Measurements from ENCODE around the gene ABCD3. TPM values are rescaled to one million over a fixed set of nuclear protein-coding genes. Genes with fewer than 3 reads are reported as not detected.
"Not testable (repeated sequence)": the region's sequence is repeated elsewhere in the genome, so short reads cannot be mapped to it uniquely, and the experiment has no call there.

Gene ABCD3
- total and polyA plus RNA-seq, 2 of the 13 experiments (the other 11 are each of a cell fraction or from before 2014, with no cell fraction given), result 27.5 to 166 TPM

DNA sequence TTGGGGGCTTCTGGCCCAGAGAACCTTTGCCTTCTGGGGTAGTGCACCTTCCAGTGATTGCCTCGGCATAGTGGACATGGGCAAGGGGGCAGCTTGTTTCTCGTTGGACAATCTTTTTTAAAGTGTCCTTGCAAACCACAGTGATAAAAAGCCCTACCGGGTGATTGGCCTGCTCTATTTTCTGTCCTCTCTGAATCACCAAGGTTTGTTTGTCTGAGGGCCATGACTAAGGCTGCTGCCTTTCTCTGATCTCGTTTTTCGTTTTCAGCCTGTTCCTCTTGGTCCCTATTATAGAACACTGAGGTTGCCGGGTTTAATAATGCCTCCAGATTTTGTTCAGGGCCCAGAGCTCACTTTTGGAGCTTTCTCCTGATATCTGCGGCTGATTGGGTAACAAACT lies 42.5 kb upstream of the ABCD3 start:
- Histone ChIP-seq H3K27ac (ENCODE audit: extremely low read length, insufficient read depth, low read length) (peak overlapping the region; percentile 40), H3K4me1 (ENCODE audit: insufficient read depth, low read length) (peaks cover 59% of the 10 kb centered on the region), H2AFZ (ENCODE audit: low read length) (peak overlapping the region; percentile 60), H3K4me2 (ENCODE audit: low read depth, low read length) (peak overlapping the region; percentile 32; the same call in 1 of the 2 replicates)
- BruUV-seq (replicated peaks); CTCF ChIA-PET (ENCODE audit: low intra/inter-chr PET ratio, low total read pairs); H3K36me3 ChIP-seq (replicated peaks in 1 of 2; ENCODE audit: control insufficient read depth in 1 of 2, insufficient read depth in 2 of 2, low read length in 2 of 2); in situ Hi-C loops (cut with HindIII; ENCODE audit: extremely low pct_ligation_motif_present, low pct_unique_long_range_greater_than_20kb); H3K4me3 ChIP-seq (replicated peaks in 1 of 3; ENCODE audit: insufficient read depth in 1 of 3, low read depth in 2 of 3, low read length in 3 of 3); H3K79me2 ChIP-seq (ENCODE audit: insufficient read depth, low read length); H4K20me1 ChIP-seq (ENCODE audit: insufficient read depth, low read length); ATAC-seq; H3K9ac ChIP-seq (ENCODE audit: insufficient read depth, low read depth, low read length); H3K27me3 ChIP-seq (ENCODE audit: control insufficient read depth in 1 of 2, insufficient read depth in 2 of 2, low read length in 2 of 2); FAIRE-seq; intact Hi-C loops (cut with micrococcal nuclease; ENCODE audit: unreplicated experiment); H3K9me3 ChIP-seq (ENCODE audit: low read length): not testable (repeated sequence)
- POLR2A ChIA-PET, result interaction anchor here (0.6 to 2.6 kb wide), 4 partner anchors 9 to 387 kb away, joined by 3 to 13 read pairs (median 6); no protein-coding TSS in a partner anchor
- DNase-seq (ENCODE audit: low spot score), result peak; percentile 50
- 15% methylated on average over 7 of the region's 7 CpGs for WGBS (ENCODE audit: low lambda C conversion rate)
- TF ChIP-seq CC2D1A (CRISPR knock-in tag; IDR thresholded peaks at IDR 0.05) (0 out of 2 replicates have a peak, but pooled peaks have one; percentile 14), HDAC1 (CRISPR knock-in tag; IDR thresholded peaks at IDR 0.05) (0 out of 2 replicates have a peak, but pooled peaks have one; percentile 24), SAP130 (CRISPR knock-in tag; IDR thresholded peaks at IDR 0.05; ENCODE audit: low read depth) (peak; percentile 44), KAT8 (CRISPR knock-in tag; IDR thresholded peaks at IDR 0.05) (0 out of 2 replicates have a peak, but pooled peaks have one; percentile 16), FOSL2 (CRISPR knock-in tag; IDR thresholded peaks at IDR 0.05) (peak; percentile 84)
- TF ChIP-seq, protein P1, sequence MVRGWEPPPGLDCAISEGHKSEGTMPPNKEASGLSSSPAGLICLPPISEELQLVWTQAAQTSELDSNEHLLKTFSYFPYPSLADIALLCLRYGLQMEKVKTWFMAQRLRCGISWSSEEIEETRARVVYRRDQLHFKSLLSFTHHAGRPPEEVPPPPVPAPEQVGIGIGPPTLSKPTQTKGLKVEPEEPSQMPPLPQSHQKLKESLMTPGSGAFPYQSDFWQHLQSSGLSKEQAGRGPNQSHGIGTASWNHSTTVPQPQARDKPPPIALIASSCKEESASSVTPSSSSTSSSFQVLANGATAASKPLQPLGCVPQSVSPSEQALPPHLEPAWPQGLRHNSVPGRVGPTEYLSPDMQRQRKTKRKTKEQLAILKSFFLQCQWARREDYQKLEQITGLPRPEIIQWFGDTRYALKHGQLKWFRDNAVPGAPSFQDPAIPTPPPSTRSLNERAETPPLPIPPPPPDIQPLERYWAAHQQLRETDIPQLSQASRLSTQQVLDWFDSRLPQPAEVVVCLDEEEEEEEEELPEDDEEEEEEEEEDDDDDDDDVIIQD (CRISPR knock-in tag; IDR thresholded peaks at IDR 0.05; ENCODE audit: low read depth), result peak; percentile 87
- TF ChIP-seq, protein P2, sequence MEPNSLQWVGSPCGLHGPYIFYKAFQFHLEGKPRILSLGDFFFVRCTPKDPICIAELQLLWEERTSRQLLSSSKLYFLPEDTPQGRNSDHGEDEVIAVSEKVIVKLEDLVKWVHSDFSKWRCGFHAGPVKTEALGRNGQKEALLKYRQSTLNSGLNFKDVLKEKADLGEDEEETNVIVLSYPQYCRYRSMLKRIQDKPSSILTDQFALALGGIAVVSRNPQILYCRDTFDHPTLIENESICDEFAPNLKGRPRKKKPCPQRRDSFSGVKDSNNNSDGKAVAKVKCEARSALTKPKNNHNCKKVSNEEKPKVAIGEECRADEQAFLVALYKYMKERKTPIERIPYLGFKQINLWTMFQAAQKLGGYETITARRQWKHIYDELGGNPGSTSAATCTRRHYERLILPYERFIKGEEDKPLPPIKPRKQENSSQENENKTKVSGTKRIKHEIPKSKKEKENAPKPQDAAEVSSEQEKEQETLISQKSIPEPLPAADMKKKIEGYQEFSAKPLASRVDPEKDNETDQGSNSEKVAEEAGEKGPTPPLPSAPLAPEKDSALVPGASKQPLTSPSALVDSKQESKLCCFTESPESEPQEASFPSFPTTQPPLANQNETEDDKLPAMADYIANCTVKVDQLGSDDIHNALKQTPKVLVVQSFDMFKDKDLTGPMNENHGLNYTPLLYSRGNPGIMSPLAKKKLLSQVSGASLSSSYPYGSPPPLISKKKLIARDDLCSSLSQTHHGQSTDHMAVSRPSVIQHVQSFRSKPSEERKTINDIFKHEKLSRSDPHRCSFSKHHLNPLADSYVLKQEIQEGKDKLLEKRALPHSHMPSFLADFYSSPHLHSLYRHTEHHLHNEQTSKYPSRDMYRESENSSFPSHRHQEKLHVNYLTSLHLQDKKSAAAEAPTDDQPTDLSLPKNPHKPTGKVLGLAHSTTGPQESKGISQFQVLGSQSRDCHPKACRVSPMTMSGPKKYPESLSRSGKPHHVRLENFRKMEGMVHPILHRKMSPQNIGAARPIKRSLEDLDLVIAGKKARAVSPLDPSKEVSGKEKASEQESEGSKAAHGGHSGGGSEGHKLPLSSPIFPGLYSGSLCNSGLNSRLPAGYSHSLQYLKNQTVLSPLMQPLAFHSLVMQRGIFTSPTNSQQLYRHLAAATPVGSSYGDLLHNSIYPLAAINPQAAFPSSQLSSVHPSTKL (CRISPR knock-in tag; IDR thresholded peaks at IDR 0.05), result 0 out of 2 replicates have a peak, but pooled peaks have one; percentile 32
- TF ChIP-seq, protein P3, sequence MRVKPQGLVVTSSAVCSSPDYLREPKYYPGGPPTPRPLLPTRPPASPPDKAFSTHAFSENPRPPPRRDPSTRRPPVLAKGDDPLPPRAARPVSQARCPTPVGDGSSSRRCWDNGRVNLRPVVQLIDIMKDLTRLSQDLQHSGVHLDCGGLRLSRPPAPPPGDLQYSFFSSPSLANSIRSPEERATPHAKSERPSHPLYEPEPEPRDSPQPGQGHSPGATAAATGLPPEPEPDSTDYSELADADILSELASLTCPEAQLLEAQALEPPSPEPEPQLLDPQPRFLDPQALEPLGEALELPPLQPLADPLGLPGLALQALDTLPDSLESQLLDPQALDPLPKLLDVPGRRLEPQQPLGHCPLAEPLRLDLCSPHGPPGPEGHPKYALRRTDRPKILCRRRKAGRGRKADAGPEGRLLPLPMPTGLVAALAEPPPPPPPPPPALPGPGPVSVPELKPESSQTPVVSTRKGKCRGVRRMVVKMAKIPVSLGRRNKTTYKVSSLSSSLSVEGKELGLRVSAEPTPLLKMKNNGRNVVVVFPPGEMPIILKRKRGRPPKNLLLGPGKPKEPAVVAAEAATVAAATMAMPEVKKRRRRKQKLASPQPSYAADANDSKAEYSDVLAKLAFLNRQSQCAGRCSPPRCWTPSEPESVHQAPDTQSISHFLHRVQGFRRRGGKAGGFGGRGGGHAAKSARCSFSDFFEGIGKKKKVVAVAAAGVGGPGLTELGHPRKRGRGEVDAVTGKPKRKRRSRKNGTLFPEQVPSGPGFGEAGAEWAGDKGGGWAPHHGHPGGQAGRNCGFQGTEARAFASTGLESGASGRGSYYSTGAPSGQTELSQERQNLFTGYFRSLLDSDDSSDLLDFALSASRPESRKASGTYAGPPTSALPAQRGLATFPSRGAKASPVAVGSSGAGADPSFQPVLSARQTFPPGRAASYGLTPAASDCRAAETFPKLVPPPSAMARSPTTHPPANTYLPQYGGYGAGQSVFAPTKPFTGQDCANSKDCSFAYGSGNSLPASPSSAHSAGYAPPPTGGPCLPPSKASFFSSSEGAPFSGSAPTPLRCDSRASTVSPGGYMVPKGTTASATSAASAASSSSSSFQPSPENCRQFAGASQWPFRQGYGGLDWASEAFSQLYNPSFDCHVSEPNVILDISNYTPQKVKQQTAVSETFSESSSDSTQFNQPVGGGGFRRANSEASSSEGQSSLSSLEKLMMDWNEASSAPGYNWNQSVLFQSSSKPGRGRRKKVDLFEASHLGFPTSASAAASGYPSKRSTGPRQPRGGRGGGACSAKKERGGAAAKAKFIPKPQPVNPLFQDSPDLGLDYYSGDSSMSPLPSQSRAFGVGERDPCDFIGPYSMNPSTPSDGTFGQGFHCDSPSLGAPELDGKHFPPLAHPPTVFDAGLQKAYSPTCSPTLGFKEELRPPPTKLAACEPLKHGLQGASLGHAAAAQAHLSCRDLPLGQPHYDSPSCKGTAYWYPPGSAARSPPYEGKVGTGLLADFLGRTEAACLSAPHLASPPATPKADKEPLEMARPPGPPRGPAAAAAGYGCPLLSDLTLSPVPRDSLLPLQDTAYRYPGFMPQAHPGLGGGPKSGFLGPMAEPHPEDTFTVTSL (CRISPR knock-in tag; IDR thresholded peaks at IDR 0.05; ENCODE audit: borderline replicate concordance), result peak; percentile 41; the same call in 1 of the 2 replicates
- TF ChIP-seq, protein P4, sequence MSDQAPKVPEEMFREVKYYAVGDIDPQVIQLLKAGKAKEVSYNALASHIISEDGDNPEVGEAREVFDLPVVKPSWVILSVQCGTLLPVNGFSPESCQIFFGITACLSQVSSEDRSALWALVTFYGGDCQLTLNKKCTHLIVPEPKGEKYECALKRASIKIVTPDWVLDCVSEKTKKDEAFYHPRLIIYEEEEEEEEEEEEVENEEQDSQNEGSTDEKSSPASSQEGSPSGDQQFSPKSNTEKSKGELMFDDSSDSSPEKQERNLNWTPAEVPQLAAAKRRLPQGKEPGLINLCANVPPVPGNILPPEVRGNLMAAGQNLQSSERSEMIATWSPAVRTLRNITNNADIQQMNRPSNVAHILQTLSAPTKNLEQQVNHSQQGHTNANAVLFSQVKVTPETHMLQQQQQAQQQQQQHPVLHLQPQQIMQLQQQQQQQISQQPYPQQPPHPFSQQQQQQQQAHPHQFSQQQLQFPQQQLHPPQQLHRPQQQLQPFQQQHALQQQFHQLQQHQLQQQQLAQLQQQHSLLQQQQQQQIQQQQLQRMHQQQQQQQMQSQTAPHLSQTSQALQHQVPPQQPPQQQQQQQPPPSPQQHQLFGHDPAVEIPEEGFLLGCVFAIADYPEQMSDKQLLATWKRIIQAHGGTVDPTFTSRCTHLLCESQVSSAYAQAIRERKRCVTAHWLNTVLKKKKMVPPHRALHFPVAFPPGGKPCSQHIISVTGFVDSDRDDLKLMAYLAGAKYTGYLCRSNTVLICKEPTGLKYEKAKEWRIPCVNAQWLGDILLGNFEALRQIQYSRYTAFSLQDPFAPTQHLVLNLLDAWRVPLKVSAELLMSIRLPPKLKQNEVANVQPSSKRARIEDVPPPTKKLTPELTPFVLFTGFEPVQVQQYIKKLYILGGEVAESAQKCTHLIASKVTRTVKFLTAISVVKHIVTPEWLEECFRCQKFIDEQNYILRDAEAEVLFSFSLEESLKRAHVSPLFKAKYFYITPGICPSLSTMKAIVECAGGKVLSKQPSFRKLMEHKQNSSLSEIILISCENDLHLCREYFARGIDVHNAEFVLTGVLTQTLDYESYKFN (CRISPR knock-in tag; conservative IDR thresholded peaks at IDR 0.05), result peak; percentile 25; the same call in 1 of the 2 replicates

Measured in HepG2 (cell line).